SW 1271 (cell line): ENCODE results near the gene PLXND1.
A peak's percentile ranks its signal among the peaks of the same experiment; 100 is the strongest.
"Not testable (repeated sequence)": the region's sequence is repeated elsewhere in the genome, so short reads cannot be mapped to it uniquely, and the experiment has no call there.

Experiments used
- DNase-seq, 2 experiments: peaks; one replicate each; lab custom pipeline; 2025; lab: John Stamatoyannopoulos, UW

The PLXND1 gene

GRCh38 chr3:129606636-129607390 is at the start of gene PLXND1:
TSS of gene PLXND1 (minus strand) at chr3:129606676. CDS start at chr3:129606639, 37 bp downstream.
- no peak for DNase-seq

DNA sequence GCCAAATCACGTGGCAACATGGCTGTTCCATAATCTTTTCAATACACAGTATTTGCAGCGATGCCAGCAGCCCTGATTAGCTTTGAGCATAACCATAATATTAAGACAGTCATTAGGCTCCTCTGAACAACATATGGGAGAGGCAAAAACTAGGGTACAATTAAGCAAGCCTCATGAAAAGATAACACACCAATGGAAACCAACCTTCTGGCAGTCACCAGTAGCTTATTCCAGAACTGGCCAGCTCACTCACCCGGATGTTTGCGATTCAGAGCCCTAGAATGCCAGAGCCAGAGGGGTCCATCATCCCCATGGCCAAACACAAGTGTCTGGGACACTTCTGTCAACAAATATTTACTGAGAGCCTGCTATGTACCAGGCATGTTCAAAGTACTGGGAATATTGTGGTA is 48.8 kb upstream of the PLXND1 start:
- DNase-seq = no peak

DNA sequence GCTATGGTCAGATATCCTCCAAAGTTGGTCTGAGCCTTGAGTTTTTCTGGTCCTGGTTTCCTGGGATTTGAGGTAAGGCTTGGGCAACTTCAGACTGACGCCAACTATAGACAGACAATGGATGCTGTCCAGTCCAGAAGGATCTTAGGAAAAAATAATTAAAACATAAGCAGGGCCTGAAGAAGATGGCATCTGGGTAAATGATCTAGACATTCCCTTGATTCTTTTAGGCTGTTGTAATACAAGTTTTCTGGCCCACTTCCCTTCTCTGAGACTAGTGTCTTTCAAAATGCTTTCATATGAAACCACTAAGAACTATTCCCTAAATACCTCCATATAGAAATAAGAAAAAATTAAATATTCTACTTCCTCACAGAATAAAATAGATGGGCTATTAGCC is 47.7 kb upstream of the PLXND1 start:
- DNase-seq = no peak

- DNase-seq = no peak
These were observed 46.5 kb upstream of the PLXND1 start for GRCh38 chr3:129653019-129653418.

DNA sequence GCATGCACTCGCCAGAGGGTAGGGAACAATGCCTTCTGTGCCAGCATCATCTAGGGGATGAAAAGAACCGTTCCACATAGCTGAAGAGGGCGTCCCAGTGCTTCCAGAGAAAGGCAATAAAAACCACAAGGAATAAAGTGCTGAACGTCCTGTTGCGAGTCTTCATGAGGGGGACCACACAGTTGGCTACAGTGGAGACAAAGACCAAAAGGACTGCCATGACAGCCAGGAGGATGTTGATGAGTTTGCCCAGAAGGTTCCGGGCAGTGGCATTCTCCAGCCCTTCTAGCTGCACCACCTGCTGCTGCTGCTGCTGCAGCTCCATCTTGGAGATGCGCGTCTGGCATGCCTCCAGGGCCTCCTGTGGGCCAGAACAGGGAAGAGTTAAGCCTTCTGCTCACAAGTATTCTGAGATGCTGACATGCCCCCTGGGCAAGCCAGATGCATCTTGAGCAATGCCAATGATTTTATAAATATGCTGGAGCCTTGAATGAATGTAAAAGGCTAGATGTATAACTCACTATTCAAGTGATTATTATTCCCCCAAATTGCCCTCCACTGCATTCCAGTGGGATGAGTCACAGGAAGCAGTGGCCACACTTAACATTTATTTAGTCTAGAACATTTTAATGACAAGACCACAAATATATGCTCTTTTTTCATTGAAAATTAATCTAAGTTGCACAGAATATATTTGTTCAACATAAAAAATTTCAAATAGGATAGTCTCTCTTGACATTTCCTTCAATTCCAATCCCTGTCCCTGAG is 45.1 kb upstream of the PLXND1 start:
- DNase-seq = peak in 1 of 2 experiments; percentile 67

DNA sequence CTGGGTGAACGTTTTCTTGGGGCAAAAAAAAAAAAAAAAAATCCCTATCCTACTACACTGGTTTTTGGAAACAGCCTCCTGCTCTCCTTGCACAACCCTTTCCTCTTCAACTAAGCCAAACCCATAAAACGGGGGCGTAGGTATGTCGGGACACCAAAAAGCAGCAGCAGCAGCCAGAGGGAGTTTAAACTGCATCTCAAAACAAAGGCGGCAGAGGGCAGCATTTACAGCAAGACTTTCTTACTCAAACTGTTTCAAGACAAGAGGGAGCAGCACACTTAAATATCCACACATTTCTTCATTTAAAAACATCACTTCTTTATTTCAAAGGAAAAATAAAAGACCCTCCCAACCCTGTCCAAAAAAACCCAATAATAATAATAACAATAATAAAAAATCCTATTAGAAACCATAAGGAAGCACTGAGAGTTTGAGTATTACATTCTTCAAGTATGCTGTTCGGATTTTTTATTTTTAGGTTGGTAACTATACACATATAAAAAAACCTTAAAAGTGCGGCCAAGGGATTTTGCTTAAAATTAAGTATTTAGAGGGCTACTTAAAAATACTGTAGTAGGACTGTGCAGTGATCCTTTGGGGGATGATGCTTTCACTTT is 43.9 kb upstream of the PLXND1 start:
- DNase-seq = peak in 1 of 2 experiments; percentile 52

DNA sequence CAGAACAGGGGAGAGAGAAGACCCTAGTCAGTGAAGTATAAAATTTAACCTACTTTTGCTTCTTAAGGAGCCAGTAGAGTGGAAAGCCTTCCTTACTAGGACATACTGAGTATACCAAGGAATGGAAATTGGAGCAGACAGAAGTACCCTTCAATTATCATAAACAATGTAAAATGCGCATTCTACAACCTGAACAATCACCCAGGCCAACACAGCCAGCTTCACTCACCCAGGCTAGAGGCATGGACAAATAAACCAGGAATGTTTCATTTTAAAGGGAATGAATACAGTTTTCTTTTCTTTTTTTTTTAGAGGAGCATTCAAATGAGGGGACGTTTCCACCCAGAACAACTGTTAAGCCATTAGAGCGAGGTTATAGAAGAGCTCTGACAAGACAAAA is 41.9 kb upstream of the PLXND1 start:
- DNase-seq = no peak

GRCh38 chr3:129645286-129645685 is 38.8 kb upstream of the PLXND1 start:
- DNase-seq = no peak

DNA sequence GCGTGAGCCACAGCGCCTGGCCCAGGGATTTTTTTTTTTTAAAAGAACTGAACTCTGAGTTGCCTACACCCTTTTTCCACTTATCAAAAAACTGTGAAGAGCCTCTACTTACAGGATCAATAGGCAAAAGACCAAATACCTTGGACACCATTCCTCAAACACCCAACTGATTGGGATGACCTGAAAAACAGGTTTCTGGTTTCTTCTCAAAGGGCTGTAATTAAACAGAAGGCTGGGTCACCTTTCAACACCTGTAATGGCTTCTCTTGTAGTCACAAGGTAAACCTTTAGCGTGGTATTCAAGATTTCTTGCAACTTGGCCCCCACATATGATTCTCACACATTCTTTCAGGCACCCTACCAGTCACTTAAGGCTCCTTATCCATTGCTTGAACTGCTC is 38.4 kb upstream of the PLXND1 start:
- DNase-seq = no peak

DNA sequence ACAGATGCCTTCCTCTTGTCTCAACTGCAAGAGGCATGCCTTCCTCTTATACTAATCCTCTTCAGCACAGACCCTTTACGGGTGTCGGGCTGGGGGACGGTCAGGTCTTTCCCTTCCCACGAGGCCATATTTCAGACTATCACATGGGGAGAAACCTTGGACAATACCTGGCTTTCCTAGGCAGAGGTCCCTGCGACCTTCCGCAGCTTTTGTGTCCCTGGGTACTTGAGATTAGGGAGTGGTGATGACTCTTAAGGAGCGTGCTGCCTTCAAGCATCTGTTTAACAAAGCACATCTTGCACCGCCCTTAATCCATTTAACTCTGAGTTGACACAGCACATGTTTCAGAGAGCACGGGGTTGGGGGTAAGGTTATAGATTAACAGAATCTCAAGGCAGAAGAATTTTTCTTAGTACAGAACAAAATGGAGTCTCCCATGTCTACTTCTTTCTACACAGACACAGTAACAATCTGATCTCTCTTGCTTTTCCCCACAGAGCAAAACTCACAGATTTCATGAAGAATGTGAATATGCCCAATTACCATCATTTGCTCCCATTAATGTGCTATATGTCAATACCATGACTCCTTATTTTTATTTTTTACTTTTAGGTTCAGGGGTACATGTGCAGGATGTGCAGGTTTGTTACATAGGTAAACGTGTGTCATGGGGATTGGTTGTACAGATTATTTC is 35.2 kb upstream of the PLXND1 start:
- not testable (repeated sequence) for DNase-seq

DNA sequence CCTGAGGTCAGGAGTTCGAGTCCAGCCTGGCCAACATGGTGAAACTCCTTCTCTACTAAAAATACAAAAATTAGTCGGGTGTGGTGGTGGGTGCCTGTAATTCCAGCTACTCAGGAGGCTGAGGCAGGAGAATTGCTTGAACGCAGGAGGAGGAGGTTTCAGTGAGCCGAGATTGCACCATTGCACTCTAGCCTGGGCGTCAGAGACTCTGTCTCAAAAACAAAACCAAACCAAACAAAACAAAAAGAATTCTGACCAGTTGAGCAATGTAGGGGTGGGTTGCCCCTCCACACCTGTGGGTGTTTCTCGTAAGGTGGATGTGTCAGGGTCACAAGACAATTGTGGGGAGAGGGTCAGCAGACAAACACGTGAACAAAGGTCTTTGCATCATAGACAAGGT is 34.5 kb upstream of the PLXND1 start:
- DNase-seq = not testable (repeated sequence)

GRCh38 chr3:129638481-129638880 is 32.0 kb upstream of the PLXND1 start:
- DNase-seq = no peak

DNA sequence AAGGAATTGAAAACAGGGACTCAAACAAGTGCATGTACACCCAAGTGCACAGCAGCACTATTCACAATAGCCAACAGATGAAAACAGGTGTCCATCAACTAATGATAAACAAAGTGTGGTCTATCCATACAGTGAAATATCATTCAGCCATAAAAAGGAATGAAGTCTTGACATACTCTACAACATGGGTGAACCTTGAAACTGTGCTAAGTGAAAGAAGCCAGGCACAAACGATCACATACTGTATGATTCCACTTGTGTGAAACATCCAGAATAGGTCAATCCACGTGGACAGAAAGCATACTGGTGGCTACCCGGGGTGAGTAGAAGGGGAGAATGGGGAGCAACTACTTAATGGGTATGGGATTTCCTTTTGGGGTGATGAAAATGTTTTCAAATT is 29.6 kb upstream of the PLXND1 start:
- DNase-seq = no peak

DNA sequence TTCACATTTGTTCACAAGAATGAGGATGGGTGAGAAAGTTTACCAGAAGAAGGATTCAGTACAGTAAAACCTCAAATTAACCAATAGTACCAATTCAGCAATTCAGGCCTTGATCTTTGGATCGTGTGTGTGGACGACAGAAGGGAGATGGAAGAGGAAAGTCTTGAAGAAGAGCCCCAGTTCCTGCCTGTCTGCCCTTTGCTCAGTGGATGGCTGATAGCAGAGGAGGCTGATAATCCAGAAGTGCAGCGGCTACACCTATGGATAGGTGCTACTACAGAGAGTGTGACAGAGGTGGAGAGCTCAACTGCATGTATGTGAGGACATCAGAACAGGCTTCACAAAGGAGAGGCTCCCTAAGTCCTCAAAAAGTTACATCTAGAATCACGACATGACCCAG is 29.2 kb upstream of the PLXND1 start:
- no peak for DNase-seq

DNA sequence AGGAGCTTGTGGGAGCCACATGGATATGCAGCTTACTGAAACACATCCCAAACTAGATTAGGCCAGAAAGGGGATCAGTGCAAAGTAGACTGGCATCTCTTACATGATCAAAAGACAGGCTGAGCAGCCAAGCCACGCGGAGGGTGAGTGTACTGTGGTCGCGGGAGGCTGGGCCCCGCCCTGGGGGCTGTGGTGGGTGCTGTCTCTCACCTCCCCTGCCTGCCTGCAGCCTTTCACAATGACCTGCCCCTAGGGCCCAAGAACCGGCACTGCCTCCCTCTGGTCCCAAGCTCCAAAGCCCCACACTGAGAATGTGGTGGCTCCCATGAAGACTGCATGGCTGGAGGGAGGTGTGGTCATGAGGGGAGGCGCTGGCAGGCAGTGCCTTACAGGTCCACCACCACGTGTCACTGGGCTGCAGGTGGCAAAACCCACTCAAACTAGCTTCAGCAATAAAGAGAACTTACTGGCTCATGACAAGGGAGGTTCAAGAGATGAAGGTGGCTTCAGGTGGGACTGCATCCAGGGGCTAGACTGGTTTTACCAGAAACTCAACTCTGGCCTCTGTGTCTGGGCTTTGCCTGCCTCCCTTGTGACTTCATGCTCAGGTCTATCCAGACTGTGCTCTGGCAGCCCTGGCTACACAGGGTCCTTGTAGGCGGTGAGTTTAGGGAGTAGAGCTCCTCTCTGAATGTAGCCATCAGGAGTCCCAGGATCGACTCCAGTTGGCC is 27.4 kb upstream of the PLXND1 start:
- no peak for DNase-seq

GRCh38 chr3:129632977-129633376 is 26.5 kb upstream of the PLXND1 start:
- no peak for DNase-seq

DNA sequence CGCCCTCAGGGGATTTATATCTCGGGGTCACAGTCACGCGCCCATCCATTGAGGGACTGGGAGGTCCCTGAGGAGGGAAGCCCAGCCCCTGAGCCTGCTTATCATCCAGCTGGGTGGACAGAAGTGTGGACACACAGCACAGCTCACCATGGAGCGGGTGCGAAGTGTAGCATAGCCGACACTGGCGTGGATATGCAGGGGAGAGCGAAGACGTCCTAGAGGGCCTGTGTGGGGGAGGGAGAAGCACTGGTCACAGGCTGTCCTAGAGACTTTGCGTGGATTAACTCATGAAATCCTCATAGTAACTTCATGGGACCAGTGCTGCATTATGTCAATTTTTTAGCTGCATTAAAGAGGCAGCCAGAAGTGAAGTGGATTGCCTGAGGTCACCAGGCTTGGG is 26.1 kb upstream of the PLXND1 start:
- DNase-seq = no peak

DNA sequence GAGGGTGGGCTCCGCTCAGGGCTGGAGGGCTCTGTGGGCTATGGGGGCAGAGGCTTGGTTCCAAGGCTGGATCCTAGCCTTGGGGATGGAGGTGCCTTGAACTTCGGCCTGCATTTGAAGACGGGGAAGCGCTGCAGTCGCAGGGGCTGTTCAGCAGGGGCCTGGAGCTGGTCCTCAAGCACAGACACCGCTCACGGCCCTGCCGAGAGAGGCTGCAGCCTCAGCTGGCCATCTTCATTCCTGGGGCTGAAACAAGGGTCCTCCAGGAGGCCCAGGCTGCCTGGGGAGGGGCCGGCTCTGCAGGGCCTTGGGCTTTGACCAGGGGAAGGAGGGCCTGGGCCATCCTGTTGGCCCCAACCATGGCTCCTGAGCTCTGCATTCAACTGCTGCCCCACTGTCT is 25.6 kb upstream of the PLXND1 start:
- no peak for DNase-seq

DNA sequence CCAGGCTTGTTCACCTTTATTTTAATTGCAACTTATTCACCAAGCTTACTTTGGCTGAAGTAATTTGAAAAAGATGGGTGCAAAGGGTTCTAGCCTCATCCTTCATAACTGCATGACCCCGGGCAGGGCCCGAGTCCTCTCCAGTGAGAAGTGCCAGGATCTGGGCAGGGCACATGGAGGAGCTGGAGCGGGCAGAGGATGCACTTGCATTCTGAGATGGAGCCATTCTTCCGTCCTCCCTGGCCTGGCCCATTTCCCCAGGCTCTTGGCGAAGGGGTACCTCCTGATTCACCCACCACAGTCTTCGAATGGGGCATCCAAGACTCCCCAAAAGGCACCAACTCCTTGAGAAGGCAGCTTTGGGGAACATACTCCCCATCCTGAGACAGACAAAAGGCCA is 22.5 kb upstream of the PLXND1 start:
- no peak for DNase-seq

- no peak for DNase-seq
These were observed 21.7 kb upstream of the PLXND1 start for GRCh38 chr3:129628169-129628522.

GRCh38 chr3:129627350-129628168 is 21.1 kb upstream of the PLXND1 start:
- peak in 1 of 2 experiments; percentile 78 for DNase-seq
